ENCODE results near the gene GLB1L2.

Gene GLB1L2

DNA sequence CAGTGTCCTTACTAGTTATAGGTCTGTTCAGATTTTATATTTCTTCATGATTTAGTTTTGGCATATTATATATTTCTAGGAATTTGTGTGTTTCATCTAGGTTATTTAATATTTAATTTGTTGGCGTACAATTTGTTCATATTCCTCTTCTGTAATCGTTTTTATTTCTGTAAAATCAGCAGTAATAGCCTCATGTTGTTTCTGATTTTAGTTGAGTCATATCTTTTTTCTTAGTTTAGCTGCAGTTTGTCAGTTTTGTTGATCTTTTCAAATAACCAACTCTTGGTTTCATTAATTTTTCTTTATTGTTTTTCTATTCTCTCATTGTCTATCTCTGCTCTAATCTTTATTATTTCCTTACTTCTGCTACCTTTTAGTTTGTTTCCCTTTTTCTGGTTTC lies 20.3 kb downstream of the GLB1L2 start:
- no peak overlapping the region for H3K4me3 ChIP-seq (ENCODE audit: low read depth, low read length)
- no peak for TF ChIP-seq CTCF (IDR thresholded peaks at IDR 0.05; ENCODE audit: insufficient read depth, low read length, missing control alignments)
- DNase-seq (ENCODE audit: low read depth, low spot score) = no peak
- ChIA-PET POLR2A (no interaction called here), CTCF (no interaction called here)

- CTCF ChIA-PET = no interaction called here
- POLR2A ChIA-PET = no interaction called here
- H3K4me3 ChIP-seq (ENCODE audit: low read depth, low read length) = no peak overlapping the region
- no peak for DNase-seq (ENCODE audit: low read depth, low spot score)
- no peak for TF ChIP-seq CTCF (IDR thresholded peaks at IDR 0.05; ENCODE audit: insufficient read depth, low read length, missing control alignments)
Observed at GRCh38 chr11:134355136-134355535, 23.3 kb downstream of the GLB1L2 start.

- no peak for TF ChIP-seq CTCF (IDR thresholded peaks at IDR 0.05; ENCODE audit: insufficient read depth, low read length, missing control alignments)
- DNase-seq (ENCODE audit: low read depth, low spot score) = no peak
- CTCF ChIA-PET = no interaction called here
- POLR2A ChIA-PET = no interaction called here
- no peak overlapping the region for H3K4me3 ChIP-seq (ENCODE audit: low read depth, low read length)
Observed at GRCh38 chr11:134355656-134356055, 23.9 kb downstream of the GLB1L2 start.

DNA sequence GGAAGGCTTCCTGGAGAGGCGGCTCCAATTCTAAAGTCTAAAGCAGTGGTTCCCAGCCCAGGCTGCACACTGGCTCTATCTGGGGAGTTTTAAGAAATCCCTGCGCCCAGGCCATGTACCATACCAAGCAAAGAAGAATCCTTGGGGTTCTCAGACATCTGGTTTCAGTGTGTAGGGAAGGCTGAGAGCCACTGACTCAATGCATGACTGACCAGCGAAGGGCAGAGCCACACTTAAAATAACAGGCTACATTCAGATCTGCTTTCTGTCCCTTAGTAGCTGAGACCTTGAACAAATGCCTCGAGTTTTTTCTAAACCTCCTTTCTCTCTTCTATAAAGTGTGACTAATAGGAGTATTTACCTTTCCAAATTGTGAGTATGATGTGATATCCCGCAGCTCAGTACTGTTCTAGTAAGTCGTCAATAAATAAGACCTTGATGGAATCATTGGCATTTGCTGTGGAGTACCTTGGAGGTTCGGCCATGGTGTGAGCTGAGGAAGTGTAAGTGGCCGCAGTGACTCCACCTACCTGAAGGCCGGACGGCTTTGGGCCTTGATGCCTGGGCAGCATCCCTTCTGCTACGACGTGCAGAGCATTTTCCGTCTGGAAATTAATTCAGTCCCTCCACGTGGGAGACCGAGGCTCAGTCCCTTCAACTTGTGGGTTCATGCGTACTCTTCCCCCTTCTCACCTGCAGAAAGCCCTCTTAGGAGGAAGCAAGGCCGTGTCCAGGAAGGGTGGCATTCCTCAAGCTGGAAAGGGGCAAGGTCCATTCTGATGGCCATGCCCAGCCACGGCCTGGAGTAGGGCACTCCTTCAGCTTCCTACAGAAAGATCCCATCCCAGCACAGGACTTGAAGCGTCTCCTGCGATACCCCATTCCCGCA lies 25.1 kb downstream of the GLB1L2 start:
- no peak overlapping the region for H3K4me3 ChIP-seq (ENCODE audit: low read depth, low read length)
- POLR2A ChIA-PET = no interaction called here
- CTCF ChIA-PET = interaction anchor here (0.9 kb wide), 1 partner anchor 20 kb away, joined by 3 read pairs; no protein-coding TSS in a partner anchor
- no peak for DNase-seq (ENCODE audit: low read depth, low spot score)
- no peak for TF ChIP-seq CTCF (IDR thresholded peaks at IDR 0.05; ENCODE audit: insufficient read depth, low read length, missing control alignments)

DNA sequence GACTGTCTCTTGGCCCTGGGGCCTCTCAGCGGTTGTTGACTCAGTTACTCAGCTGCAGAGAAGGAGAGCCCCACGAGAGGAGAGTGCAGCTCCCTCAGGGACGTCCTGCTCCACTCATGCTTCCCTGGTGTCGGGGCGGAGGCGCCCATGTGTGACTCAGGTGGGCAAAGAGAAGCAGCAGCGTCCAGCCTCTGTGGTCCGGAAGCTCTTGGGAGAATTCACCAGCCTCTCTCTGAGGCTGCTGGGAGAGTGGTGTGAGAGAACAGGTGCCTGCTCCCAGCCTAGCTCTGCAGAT lies 25.7 kb downstream of the GLB1L2 start:
- ChIA-PET CTCF (interaction anchor here (0.9 kb wide), 1 partner anchor 19 kb away, joined by 3 read pairs; no protein-coding TSS in a partner anchor), POLR2A (no interaction called here)
- no peak for TF ChIP-seq CTCF (IDR thresholded peaks at IDR 0.05; ENCODE audit: insufficient read depth, low read length, missing control alignments)

GRCh38 chr11:134358165-134358855 lies 26.5 kb downstream of the GLB1L2 start:
- DNase-seq (ENCODE audit: low read depth, low spot score) = no peak
- ChIA-PET POLR2A (no interaction called here), CTCF (interaction anchor here (0.9 kb wide), 1 partner anchor 18 kb away, joined by 3 read pairs; no protein-coding TSS in a partner anchor)
- no peak overlapping the region for H3K4me3 ChIP-seq (ENCODE audit: low read depth, low read length)
- no peak for TF ChIP-seq CTCF (IDR thresholded peaks at IDR 0.05; ENCODE audit: insufficient read depth, low read length, missing control alignments)

More for the DNA sequence above, 25.7 kb downstream of the GLB1L2 start:
- no peak for DNase-seq (ENCODE audit: low read depth, low spot score)
- no peak overlapping the region for H3K4me3 ChIP-seq (ENCODE audit: low read depth, low read length)
